A549 (cell line): ENCODE data around the gene ATXN3L.

Experiments used
- MAX ChIP-seq: IDR thresholded peaks from 2 replicates; pipeline ENCODE4 v1.6.1; 2012
- TF ChIP-seq, protein P1 (sequence below): fragments of 450-650 bp; IDR thresholded peaks from 2 replicates; pipeline ENCODE4 v1.6.1; 2014; ENCODE audit warnings: antibody characterized with exemption
- TF ChIP-seq, protein P2 (sequence below): fragments of >200 bp; sonication (Bioruptor Twin); formaldehyde crosslinking; IDR thresholded peaks from 3 replicates; pipeline ENCODE4 v1.5.1; 2016

- TF ChIP-seq, protein P1, sequence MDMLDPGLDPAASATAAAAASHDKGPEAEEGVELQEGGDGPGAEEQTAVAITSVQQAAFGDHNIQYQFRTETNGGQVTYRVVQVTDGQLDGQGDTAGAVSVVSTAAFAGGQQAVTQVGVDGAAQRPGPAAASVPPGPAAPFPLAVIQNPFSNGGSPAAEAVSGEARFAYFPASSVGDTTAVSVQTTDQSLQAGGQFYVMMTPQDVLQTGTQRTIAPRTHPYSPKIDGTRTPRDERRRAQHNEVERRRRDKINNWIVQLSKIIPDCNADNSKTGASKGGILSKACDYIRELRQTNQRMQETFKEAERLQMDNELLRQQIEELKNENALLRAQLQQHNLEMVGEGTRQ, result no peak
- TF ChIP-seq, protein P2, sequence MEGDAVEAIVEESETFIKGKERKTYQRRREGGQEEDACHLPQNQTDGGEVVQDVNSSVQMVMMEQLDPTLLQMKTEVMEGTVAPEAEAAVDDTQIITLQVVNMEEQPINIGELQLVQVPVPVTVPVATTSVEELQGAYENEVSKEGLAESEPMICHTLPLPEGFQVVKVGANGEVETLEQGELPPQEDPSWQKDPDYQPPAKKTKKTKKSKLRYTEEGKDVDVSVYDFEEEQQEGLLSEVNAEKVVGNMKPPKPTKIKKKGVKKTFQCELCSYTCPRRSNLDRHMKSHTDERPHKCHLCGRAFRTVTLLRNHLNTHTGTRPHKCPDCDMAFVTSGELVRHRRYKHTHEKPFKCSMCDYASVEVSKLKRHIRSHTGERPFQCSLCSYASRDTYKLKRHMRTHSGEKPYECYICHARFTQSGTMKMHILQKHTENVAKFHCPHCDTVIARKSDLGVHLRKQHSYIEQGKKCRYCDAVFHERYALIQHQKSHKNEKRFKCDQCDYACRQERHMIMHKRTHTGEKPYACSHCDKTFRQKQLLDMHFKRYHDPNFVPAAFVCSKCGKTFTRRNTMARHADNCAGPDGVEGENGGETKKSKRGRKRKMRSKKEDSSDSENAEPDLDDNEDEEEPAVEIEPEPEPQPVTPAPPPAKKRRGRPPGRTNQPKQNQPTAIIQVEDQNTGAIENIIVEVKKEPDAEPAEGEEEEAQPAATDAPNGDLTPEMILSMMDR, result no peak
- no peak for TF ChIP-seq MAX
Observed at GRCh38 chrX:13357925-13358324, 38.1 kb upstream of the ATXN3L start.
